ENCODE results near the gene ZMYND8.

DNA sequence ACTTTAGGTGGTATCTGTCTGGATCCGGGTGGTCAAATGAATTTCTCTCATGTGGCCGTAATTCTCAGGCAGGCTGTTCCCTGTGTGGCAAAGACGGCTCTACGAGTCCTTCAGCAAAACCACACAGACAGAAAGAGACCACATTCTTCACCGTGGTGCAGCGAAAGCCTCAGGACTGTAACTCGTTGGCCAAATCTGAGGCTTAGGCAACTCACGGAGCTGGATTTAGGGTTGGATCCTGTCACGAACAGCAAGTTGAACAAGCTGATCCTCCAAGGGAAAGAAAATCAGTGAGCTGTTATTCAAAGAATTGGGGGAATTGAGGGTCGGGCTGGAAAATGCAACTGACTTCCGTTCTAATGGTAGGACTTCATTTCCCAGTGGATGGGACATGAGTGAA, 167.4 kb downstream of the ZMYND8 start:
- TF ChIP-seq EZH2 (optimal IDR thresholded peaks at IDR 0.05; ENCODE audit: low read depth, low read length) (no peak), EZH2phosphoT487 (IDR thresholded peaks at IDR 0.05; ENCODE audit: low read length) (no peak)
- TF ChIP-seq, protein P1, sequence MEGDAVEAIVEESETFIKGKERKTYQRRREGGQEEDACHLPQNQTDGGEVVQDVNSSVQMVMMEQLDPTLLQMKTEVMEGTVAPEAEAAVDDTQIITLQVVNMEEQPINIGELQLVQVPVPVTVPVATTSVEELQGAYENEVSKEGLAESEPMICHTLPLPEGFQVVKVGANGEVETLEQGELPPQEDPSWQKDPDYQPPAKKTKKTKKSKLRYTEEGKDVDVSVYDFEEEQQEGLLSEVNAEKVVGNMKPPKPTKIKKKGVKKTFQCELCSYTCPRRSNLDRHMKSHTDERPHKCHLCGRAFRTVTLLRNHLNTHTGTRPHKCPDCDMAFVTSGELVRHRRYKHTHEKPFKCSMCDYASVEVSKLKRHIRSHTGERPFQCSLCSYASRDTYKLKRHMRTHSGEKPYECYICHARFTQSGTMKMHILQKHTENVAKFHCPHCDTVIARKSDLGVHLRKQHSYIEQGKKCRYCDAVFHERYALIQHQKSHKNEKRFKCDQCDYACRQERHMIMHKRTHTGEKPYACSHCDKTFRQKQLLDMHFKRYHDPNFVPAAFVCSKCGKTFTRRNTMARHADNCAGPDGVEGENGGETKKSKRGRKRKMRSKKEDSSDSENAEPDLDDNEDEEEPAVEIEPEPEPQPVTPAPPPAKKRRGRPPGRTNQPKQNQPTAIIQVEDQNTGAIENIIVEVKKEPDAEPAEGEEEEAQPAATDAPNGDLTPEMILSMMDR (IDR thresholded peaks at IDR 0.05; ENCODE audit: low read length), result no peak
